ENCODE measurements around the gene KANSL1.
"Not testable (repeated sequence)": the region's sequence is repeated elsewhere in the genome, so short reads cannot be mapped to it uniquely, and the experiment has no call there.

The KANSL1 gene

GRCh38 chr17:46184696-46185095, 8.5 kb downstream of the KANSL1 start:
- TF ChIP-seq CTCF (IDR thresholded peaks at IDR 0.05; ENCODE audit: insufficient read depth, low read length, poor library complexity, severe bottlenecking), result no peak
- TF ChIP-seq EZH2phosphoT487 (conservative IDR thresholded peaks at IDR 0.05; ENCODE audit: low read length), result no peak
- no peak overlapping the region for H3K4me2 ChIP-seq (ENCODE audit: low read depth, low read length, poor library complexity, severe bottlenecking)
- no peaks in the 10 kb centered on the region for H3K27me3 ChIP-seq (ENCODE audit: low read length)
- H3F3A ChIP-seq (ENCODE audit: insufficient read depth), result peaks cover 8% of the 10 kb centered on the region; the same call in 1 of the 2 replicates
- no peak overlapping the region for H3K9ac ChIP-seq (ENCODE audit: low read length)
- no peaks in the 10 kb centered on the region for H3K9me3 ChIP-seq (ENCODE audit: insufficient read depth, low read length)
- no peak overlapping the region for H3K27ac ChIP-seq (ENCODE audit: low read depth, low read length)
- H3K36me3 ChIP-seq (ENCODE audit: low read length), result no peaks in the 10 kb centered on the region
- no peaks in the 10 kb centered on the region for H3K9me2 ChIP-seq (replicated peaks; ENCODE audit: insufficient read depth, low read length)
- peaks cover 51% of the 10 kb centered on the region for H4K20me1 ChIP-seq (ENCODE audit: low read depth, low read length)
- no peak overlapping the region for H2AFZ ChIP-seq (ENCODE audit: low read depth, low read length, severe bottlenecking)
- H3K4me3 ChIP-seq (ENCODE audit: insufficient read depth, low read length, poor library complexity, severe bottlenecking), result no peak overlapping the region
- H3K79me2 ChIP-seq (ENCODE audit: insufficient read depth, low read length), result peaks cover 100% of the 10 kb centered on the region

GRCh38 chr17:46183383-46183782, 9.8 kb downstream of the KANSL1 start:
- H4K20me1 ChIP-seq (ENCODE audit: low read depth, low read length), result peaks cover 64% of the 10 kb centered on the region

GRCh38 chr17:46182961-46183360, 10.3 kb downstream of the KANSL1 start:
- no peak overlapping the region for H3K4me3 ChIP-seq (ENCODE audit: insufficient read depth, low read length, poor library complexity, severe bottlenecking)
- no peak overlapping the region for H3K9ac ChIP-seq (ENCODE audit: low read length)
- no peaks in the 10 kb centered on the region for H3K9me2 ChIP-seq (replicated peaks; ENCODE audit: insufficient read depth, low read length)
- H3K27ac ChIP-seq (ENCODE audit: low read depth, low read length), result no peak overlapping the region
- peaks cover 13% of the 10 kb centered on the region; the same call in 1 of the 2 replicates for H3F3A ChIP-seq (ENCODE audit: insufficient read depth)
- no peaks in the 10 kb centered on the region for H3K9me3 ChIP-seq (ENCODE audit: insufficient read depth, low read length)
- no peak overlapping the region for H3K4me2 ChIP-seq (ENCODE audit: low read depth, low read length, poor library complexity, severe bottlenecking)
- H2AFZ ChIP-seq (ENCODE audit: low read depth, low read length, severe bottlenecking), result no peak overlapping the region
- H3K36me3 ChIP-seq (ENCODE audit: low read length), result no peaks in the 10 kb centered on the region
- peaks cover 100% of the 10 kb centered on the region for H3K79me2 ChIP-seq (ENCODE audit: insufficient read depth, low read length)
- TF ChIP-seq CTCF (IDR thresholded peaks at IDR 0.05; ENCODE audit: insufficient read depth, low read length, poor library complexity, severe bottlenecking) (no peak), EZH2phosphoT487 (conservative IDR thresholded peaks at IDR 0.05; ENCODE audit: low read length) (no peak)
- H4K20me1 ChIP-seq (ENCODE audit: low read depth, low read length), result peaks cover 64% of the 10 kb centered on the region
- H3K27me3 ChIP-seq (ENCODE audit: low read length), result no peaks in the 10 kb centered on the region

More at GRCh38 chr17:46183383-46183782, 9.8 kb downstream of the KANSL1 start:
- not testable (repeated sequence) for H3K4me2 ChIP-seq (ENCODE audit: low read depth, low read length, poor library complexity, severe bottlenecking); H3K4me3 ChIP-seq (ENCODE audit: insufficient read depth, low read length, poor library complexity, severe bottlenecking); H3K9me2 ChIP-seq (replicated peaks; ENCODE audit: insufficient read depth, low read length); H3F3A ChIP-seq (ENCODE audit: insufficient read depth); H2AFZ ChIP-seq (ENCODE audit: low read depth, low read length, severe bottlenecking); H3K27ac ChIP-seq (ENCODE audit: low read depth, low read length); H3K27me3 ChIP-seq (ENCODE audit: low read length); H3K9ac ChIP-seq (ENCODE audit: low read length); H3K9me3 ChIP-seq (ENCODE audit: insufficient read depth, low read length); H3K36me3 ChIP-seq (ENCODE audit: low read length)
- peaks cover 100% of the 10 kb centered on the region for H3K79me2 ChIP-seq (ENCODE audit: insufficient read depth, low read length)

GRCh38 chr17:46181940-46182339, 11.3 kb downstream of the KANSL1 start:
- Histone ChIP-seq H3K4me3 (ENCODE audit: insufficient read depth, low read length, poor library complexity, severe bottlenecking) (no peak overlapping the region), H2AFZ (ENCODE audit: low read depth, low read length, severe bottlenecking) (no peak overlapping the region), H3K36me3 (ENCODE audit: low read length) (no peaks in the 10 kb centered on the region), H3K9me3 (ENCODE audit: insufficient read depth, low read length) (no peaks in the 10 kb centered on the region), H3K4me2 (ENCODE audit: low read depth, low read length, poor library complexity, severe bottlenecking) (no peak overlapping the region), H3K9ac (ENCODE audit: low read length) (no peak overlapping the region), H3K27ac (ENCODE audit: low read depth, low read length) (no peak overlapping the region), H3K27me3 (ENCODE audit: low read length) (no peaks in the 10 kb centered on the region), H3F3A (ENCODE audit: insufficient read depth) (peaks cover 5% of the 10 kb centered on the region; the same call in 1 of the 2 replicates), H4K20me1 (ENCODE audit: low read depth, low read length) (peaks cover 60% of the 10 kb centered on the region), H3K79me2 (ENCODE audit: insufficient read depth, low read length) (peaks cover 100% of the 10 kb centered on the region), H3K9me2 (replicated peaks; ENCODE audit: insufficient read depth, low read length) (no peaks in the 10 kb centered on the region)
- TF ChIP-seq EZH2phosphoT487 (conservative IDR thresholded peaks at IDR 0.05; ENCODE audit: low read length) (no peak), CTCF (IDR thresholded peaks at IDR 0.05; ENCODE audit: insufficient read depth, low read length, poor library complexity, severe bottlenecking) (no peak)

- Histone ChIP-seq H3K79me2 (ENCODE audit: insufficient read depth, low read length) (peaks cover 100% of the 10 kb centered on the region), H4K20me1 (ENCODE audit: low read depth, low read length) (peaks cover 61% of the 10 kb centered on the region)
- H2AFZ ChIP-seq (ENCODE audit: low read depth, low read length, severe bottlenecking); H3K27ac ChIP-seq (ENCODE audit: low read depth, low read length); H3K9me2 ChIP-seq (replicated peaks; ENCODE audit: insufficient read depth, low read length); H3K36me3 ChIP-seq (ENCODE audit: low read length); H3K4me2 ChIP-seq (ENCODE audit: low read depth, low read length, poor library complexity, severe bottlenecking); H3K9me3 ChIP-seq (ENCODE audit: insufficient read depth, low read length); H3K27me3 ChIP-seq (ENCODE audit: low read length); H3K4me3 ChIP-seq (ENCODE audit: insufficient read depth, low read length, poor library complexity, severe bottlenecking); H3F3A ChIP-seq (ENCODE audit: insufficient read depth); H3K9ac ChIP-seq (ENCODE audit: low read length): not testable (repeated sequence)
Observed at GRCh38 chr17:46181316-46181715, 11.9 kb downstream of the KANSL1 start.

All from SU-DHL-6 (cell line).